NT2/D1 (cell line): Measurements from ENCODE around the gene KDM3A.
"Not testable (repeated sequence)": the region's sequence is repeated elsewhere in the genome, so short reads cannot be mapped to it uniquely, and the experiment has no call there.

Source experiments
- DNase-seq: peaks from one replicate; pipeline ENCODE4 v3.0.0-alpha.2; 2011; ENCODE audit warnings: low read depth, low spot score
- H3K27me3 ChIP-seq: 2 replicates; pipeline ENCODE4 v1.6.0; 2011; ENCODE audit warnings: mild to moderate bottlenecking; ENCODE audit not compliant: insufficient read length, insufficient read depth
- H3K36me3 ChIP-seq: 2 replicates; pipeline ENCODE4 v1.6.1; 2011; ENCODE audit warnings: mild to moderate bottlenecking, low read length, mixed read lengths; ENCODE audit not compliant: insufficient read depth, insufficient read length
- H3K4me1 ChIP-seq: 2 replicates; pipeline ENCODE4 v1.5.1; 2011; ENCODE audit not compliant: insufficient read depth, insufficient read length
- H3K4me3 ChIP-seq: 2 replicates; pipeline ENCODE4 v1.5.1; 2011; ENCODE audit warnings: low read depth; ENCODE audit not compliant: insufficient read length
- H3K9ac ChIP-seq: 2 replicates; pipeline ENCODE4 v1.6.0; 2011; ENCODE audit warnings: low read depth; ENCODE audit not compliant: insufficient read length
- H3K9me3 ChIP-seq: 2 replicates; pipeline ENCODE4 v1.5.1; 2011; ENCODE audit warnings: mild to moderate bottlenecking, low read length; ENCODE audit not compliant: insufficient read depth
- SUZ12 ChIP-seq: IDR thresholded peaks from 2 replicates; pipeline ENCODE4 v1.6.1; 2011; ENCODE audit not compliant: insufficient read length, insufficient read depth; ENCODE audit errors: extremely low read depth
- YY1 ChIP-seq: IDR thresholded peaks from 2 replicates; pipeline ENCODE4 v1.6.1; 2011; ENCODE audit not compliant: insufficient read length, insufficient read depth
- ZNF274 ChIP-seq: IDR thresholded peaks from 2 replicates; pipeline ENCODE4 v1.6.1; 2011; ENCODE audit warnings: mild to moderate bottlenecking, low read depth, low read length

The KDM3A gene

DNA sequence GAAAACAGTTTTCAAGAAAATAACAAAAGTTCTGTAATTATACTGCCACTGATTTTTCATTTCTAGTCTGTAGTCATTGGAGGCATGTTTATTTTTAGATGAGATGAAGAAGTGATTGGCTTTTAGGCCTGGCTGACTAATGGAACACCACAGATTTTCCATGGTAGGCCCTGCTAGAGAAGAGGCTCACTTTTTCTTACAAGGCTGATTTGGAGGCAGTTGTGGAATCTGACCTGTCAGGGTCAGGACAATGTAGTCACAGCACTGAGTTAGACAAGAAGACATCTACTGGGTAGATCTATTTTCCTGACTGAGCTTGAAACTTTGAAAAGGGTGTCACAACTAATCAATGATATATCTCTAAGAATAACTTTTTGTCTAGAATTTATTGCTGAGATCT lies 43.9 kb downstream of the KDM3A start:
- TF ChIP-seq ZNF274 (no peak), SUZ12 (no peak), YY1 (no peak)
- Histone ChIP-seq H3K27me3 (no peaks in the 10 kb centered on the region), H3K9me3 (no peaks in the 10 kb centered on the region), H3K4me1 (no peaks in the 10 kb centered on the region), H3K4me3 (no peak overlapping the region), H3K36me3 (peaks cover 81% of the 10 kb centered on the region), H3K9ac (no peak overlapping the region)
- no peak for DNase-seq

DNA sequence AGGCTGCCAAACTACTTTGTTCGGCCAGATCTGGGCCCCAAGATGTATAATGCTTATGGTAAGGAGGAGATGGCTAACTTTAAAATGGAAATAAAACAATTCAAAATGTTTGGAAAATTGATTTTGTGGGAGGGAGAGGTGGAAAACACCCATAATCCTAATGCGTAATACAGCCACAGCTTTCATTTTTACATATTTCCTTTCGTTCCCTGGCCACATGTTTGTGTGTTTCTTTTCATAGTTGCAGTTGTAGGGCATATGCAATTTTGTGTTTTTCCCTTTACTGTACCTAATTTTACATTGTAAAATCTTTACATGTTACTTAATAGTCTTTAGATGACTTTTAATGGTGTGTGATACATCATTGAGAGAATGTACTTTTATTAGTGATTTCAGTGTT lies 44.6 kb downstream of the KDM3A start:
- H3K9ac ChIP-seq = no peak overlapping the region
- no peak overlapping the region for H3K4me3 ChIP-seq
- no peaks in the 10 kb centered on the region for H3K27me3 ChIP-seq
- no peaks in the 10 kb centered on the region for H3K4me1 ChIP-seq
- H3K9me3 ChIP-seq = no peaks in the 10 kb centered on the region
- no peak for TF ChIP-seq ZNF274
- TF ChIP-seq YY1 = no peak
- no peak for TF ChIP-seq SUZ12
- no peak for DNase-seq
- peaks cover 81% of the 10 kb centered on the region for H3K36me3 ChIP-seq

DNA sequence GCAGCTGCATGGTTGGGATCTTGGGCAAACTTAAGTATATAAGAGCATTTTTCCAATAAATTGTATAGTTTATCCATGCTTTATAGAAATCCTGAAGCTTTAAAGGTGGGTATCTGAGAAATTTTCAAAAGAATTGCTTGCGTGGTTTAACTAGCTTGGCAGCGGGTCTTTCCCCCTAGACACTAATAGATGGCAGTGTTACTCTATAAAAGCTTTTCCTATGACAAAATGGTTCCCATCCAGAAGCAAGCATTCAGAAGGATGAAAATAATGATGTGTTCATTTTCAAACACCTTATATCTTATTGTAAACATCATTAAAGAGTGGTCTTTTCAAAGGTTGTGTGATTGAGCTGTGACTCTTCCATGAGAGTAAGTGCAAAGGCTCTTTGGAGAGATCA lies 45.9 kb downstream of the KDM3A start:
- Histone ChIP-seq H3K4me1 (no peaks in the 10 kb centered on the region), H3K4me3 (no peak overlapping the region), H3K9ac (no peak overlapping the region), H3K36me3 (peaks cover 86% of the 10 kb centered on the region), H3K27me3 (no peaks in the 10 kb centered on the region), H3K9me3 (no peaks in the 10 kb centered on the region)
- DNase-seq = no peak
- TF ChIP-seq YY1 = no peak
- TF ChIP-seq ZNF274 = no peak
- TF ChIP-seq SUZ12 = no peak

DNA sequence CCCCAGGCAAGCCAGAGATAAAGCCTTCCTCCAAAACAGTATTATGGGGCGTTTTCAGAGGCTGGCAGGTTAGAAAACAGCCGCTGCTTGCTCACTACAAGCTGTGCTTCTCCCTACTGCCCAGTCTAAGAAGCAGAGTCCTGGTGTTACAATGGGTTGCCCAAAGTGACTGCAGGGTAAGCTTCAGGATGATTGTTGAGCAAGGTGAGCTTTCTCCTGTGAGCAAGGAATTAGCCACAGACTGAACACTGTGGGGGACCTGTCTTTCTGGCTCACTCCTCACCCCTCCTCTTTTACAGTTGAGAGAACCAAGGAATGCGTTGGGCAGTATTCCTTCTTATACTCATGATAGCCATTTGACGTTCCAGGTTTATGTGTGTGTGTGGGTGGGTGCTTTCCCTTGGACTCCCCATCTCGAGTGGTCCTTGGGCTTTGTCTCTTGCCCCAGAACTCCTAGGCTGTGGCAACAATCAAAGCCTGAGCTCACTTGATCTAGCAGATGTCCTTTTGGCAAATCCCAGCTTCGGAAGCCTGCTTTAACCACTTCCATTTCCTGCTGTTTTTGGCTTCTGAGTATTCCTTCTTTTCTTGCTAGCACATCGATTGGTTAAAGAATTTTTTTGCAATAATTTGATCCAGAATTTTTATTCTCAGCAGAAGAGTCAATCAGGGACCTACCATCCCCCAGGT lies 47.5 kb downstream of the KDM3A start:
- H3K9ac ChIP-seq = no peak overlapping the region
- no peaks in the 10 kb centered on the region for H3K27me3 ChIP-seq
- H3K36me3 ChIP-seq = peaks cover 78% of the 10 kb centered on the region
- no peak for DNase-seq
- H3K4me1 ChIP-seq = no peaks in the 10 kb centered on the region
- no peak overlapping the region for H3K4me3 ChIP-seq
- H3K9me3 ChIP-seq = no peaks in the 10 kb centered on the region
- TF ChIP-seq YY1 = no peak

DNA sequence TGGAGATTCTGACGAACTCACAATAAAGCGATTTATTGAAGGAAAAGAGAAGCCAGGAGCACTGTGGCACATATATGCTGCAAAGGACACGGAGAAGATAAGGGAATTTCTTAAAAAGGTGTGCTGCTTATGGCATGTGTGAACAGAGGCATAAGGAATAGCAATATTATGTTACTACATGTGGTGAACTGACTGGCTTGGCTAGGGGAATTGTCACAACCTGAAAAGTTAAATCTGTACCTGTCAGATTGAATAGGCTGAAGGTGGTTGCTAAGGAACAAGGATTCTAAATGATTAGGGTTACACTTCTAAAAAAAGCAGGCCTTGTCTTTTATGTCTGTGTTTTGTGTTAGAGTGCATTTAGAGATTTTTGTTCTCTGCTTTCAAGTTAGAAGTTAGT lies 48.4 kb downstream of the KDM3A start:
- Histone ChIP-seq H3K27me3 (no peaks in the 10 kb centered on the region), H3K4me3 (no peak overlapping the region), H3K4me1 (no peaks in the 10 kb centered on the region), H3K9me3 (no peaks in the 10 kb centered on the region), H3K9ac (no peak overlapping the region), H3K36me3 (peaks cover 72% of the 10 kb centered on the region)
- DNase-seq = no peak
- TF ChIP-seq SUZ12 (no peak), ZNF274 (no peak), YY1 (no peak)

DNA sequence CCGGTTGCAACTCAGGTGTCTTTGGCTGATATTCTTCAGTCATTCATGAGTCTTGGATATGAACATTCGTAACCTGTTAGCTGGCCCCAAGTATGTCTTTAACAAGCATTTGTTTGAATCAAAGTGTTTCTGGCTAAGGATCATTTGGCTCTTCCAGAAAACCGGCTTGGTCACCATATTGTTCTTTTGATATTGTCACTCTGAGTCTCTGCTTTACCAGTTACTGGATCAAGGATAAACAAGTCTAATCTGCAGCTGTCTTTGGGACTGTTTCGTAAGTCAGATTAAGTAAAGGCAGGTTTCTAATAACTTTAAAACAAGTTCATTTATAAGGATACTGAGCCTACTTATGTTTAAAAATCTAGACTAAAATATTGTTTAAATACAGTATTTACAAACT lies 49.1 kb downstream of the KDM3A start:
- Histone ChIP-seq H3K4me1 (no peaks in the 10 kb centered on the region), H3K36me3 (peaks cover 65% of the 10 kb centered on the region), H3K9me3 (no peaks in the 10 kb centered on the region), H3K27me3 (no peaks in the 10 kb centered on the region), H3K9ac (no peak overlapping the region), H3K4me3 (no peak overlapping the region)
- no peak for DNase-seq
- TF ChIP-seq ZNF274 (no peak), YY1 (no peak), SUZ12 (no peak)

DNA sequence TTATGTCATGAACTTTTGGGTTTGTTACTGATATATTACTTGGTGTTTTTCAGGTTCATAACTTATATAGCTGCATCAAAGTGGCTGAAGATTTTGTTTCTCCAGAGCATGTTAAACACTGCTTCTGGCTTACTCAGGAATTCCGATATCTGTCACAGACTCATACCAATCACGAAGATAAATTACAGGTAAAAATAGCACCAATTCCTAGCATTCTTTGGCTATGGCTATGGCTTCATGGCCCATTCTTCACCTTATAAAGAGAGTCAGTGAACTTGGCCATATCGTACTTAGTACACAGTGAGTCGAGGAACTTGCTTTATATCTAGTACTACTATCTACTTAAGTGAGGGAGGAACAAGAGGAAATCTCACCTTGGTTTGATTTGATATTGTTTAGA lies 49.9 kb downstream of the KDM3A start:
- Histone ChIP-seq H3K36me3 (peaks cover 58% of the 10 kb centered on the region), H3K9me3 (no peaks in the 10 kb centered on the region), H3K4me3 (no peak overlapping the region), H3K9ac (no peak overlapping the region), H3K4me1 (no peaks in the 10 kb centered on the region), H3K27me3 (no peaks in the 10 kb centered on the region)
- no peak for DNase-seq
- TF ChIP-seq YY1 (no peak), ZNF274 (no peak), SUZ12 (no peak)

DNA sequence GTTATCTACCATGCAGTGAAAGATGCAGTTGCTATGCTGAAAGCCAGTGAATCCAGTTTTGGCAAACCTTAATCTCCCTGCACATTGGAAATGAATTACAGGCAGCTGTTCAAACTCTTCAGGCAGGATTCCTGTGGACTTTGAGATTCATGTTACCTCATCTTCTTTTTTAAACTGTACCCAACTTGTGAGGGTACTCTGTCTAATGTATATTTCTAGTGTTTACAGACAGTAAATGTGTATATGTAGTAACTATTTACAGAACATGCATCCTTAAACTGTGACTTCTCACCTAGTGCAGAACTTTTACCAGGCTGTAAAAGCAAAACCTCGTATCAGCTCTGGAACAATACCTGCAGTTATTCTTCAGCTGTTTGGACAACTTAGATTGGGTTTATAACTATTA lies 50.9 kb downstream of the KDM3A start:
- TF ChIP-seq ZNF274 (no peak), YY1 (no peak), SUZ12 (no peak)
- DNase-seq = no peak

DNA sequence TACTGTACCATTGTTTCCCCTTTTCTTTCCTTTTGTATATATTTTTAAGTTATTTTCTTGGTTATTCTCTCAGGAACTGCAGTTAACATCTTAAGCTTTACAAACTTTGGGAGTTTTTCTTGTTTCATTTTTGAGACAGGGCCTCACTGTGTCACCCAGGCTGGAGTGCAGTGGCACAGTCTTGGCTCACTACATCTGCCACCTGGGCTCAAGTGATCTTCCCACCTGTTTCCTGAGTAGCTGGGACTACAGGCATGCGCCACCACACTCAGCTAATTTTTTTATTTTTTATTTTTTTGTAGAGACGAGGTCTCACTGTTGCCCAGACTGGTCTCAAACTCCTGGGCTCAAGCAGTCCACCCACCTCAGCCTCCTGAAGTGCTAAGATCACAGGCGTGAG lies 55.2 kb downstream of the KDM3A start:
- H3K4me3 ChIP-seq, H3K27me3 ChIP-seq, H3K9ac ChIP-seq, DNase-seq, H3K4me1 ChIP-seq: not testable (repeated sequence)
- Histone ChIP-seq H3K9me3 (peaks cover 30% of the 10 kb centered on the region), H3K36me3 (peaks cover 46% of the 10 kb centered on the region)

More for the DNA sequence above, 50.9 kb downstream of the KDM3A start:
- Histone ChIP-seq H3K9ac (no peak overlapping the region), H3K4me1 (no peaks in the 10 kb centered on the region), H3K27me3 (no peaks in the 10 kb centered on the region), H3K36me3 (peaks cover 51% of the 10 kb centered on the region), H3K4me3 (no peak overlapping the region), H3K9me3 (no peaks in the 10 kb centered on the region)
